B cell (primary cell): Measurements from ENCODE around the gene PFN3. TPM values are rescaled to one million over a fixed set of nuclear protein-coding genes. Genes with fewer than 3 reads are reported as not detected.

Source experiments
- ATAC-seq: fragments of 200-7000 bp; cut with Tn5 transposase; one replicate; pipeline ENCODE4 v1.10.0; 2021; ENCODE audit warnings: low read depth, mild to moderate bottlenecking, moderate number of reproducible peaks, moderate library complexity
- CTCF ChIA-PET: fragments of 350-600 bp; sonication (Branson Sonifier 250); formaldehyde crosslinking; loops from one replicate; lab custom pipeline; 2021; ENCODE audit warnings: antibody characterized with exemption, inconsistent platforms; lab: Charles Lee
- POLR2A ChIA-PET: fragments of 350-600 bp; sonication (Branson Sonifier 250); formaldehyde crosslinking; loops from one replicate; lab custom pipeline; 2021; ENCODE audit warnings: antibody characterized with exemption; lab: Charles Lee
- DNase-seq: peaks from one replicate; pipeline ENCODE4 v3.0.0; 2013
- H2AFZ ChIP-seq: 2 replicates; pipeline ENCODE4 v1.6.1; 2012; ENCODE audit warnings: mild to moderate bottlenecking, low read depth, low read length; ENCODE audit not compliant: insufficient read depth, poor library complexity, severe bottlenecking
- H3K27ac ChIP-seq, 2 donors: 1 replicate in 1 of 2; 2 replicates in 1 of 2; pipeline ENCODE4 v1.5.1; 2012 to 2013; ENCODE audit warnings: low read length in 2 of 2, mild to moderate bottlenecking in 2 of 2, moderate library complexity in 1 of 2
- H3K27me3 ChIP-seq, 4 experiments: fragments of 200-600 bp in 1 of 4; sonication (generic) in 1 of 4; replicated peaks in 1 of 4; 1 replicate in 2 of 4; 2 replicates in 2 of 4; pipeline versions ENCODE4 v1.6.1 to v1.7.0; 2013 to 2016; ENCODE audit warnings: low read length in 3 of 4, mild to moderate bottlenecking in 2 of 4, mixed read lengths in 1 of 4, moderate library complexity in 1 of 4; ENCODE audit not compliant: insufficient read depth in 4 of 4, control insufficient read depth in 3 of 4; ENCODE audit errors: control extremely low read depth in 1 of 4
- H3K36me3 ChIP-seq, 2 experiments: replicated peaks in 1 of 2; 1 replicate in 1 of 2; 2 replicates in 1 of 2; pipeline versions ENCODE4 v1.6.1 to v1.7.1; 2013; ENCODE audit warnings: low read length in 1 of 2; ENCODE audit not compliant: insufficient read depth in 2 of 2, control insufficient read depth in 1 of 2; ENCODE audit errors: control extremely low read depth in 1 of 2, extremely low read depth in 1 of 2
- H3K4me1 ChIP-seq, 2 donors: fragments of 200-600 bp in 1 of 2; sonication (generic) in 1 of 2; 1 replicate in 1 of 2; 2 replicates in 1 of 2; pipeline versions ENCODE4 v1.5.1 to v1.6.1; 2013 to 2017; ENCODE audit warnings: low read length in 2 of 2; ENCODE audit not compliant: control insufficient read depth in 2 of 2, insufficient read depth in 2 of 2
- H3K4me2 ChIP-seq: replicated peaks from 2 replicates; pipeline ENCODE3; 2012; ENCODE audit warnings: mild to moderate bottlenecking, low read depth, low read length; ENCODE audit not compliant: poor library complexity, severe bottlenecking
- H3K4me3 ChIP-seq, 5 experiments: fragments of 200-600 bp in 1 of 5; sonication (generic) in 1 of 5; 1 replicate in 3 of 5; 2 replicates in 2 of 5; pipeline versions ENCODE4 v1.5.1 to v1.7.0; 2011 to 2016; ENCODE audit warnings: low read length in 4 of 5, mild to moderate bottlenecking in 4 of 5, low read depth in 2 of 5, control low read depth in 1 of 5, moderate library complexity in 1 of 5; ENCODE audit not compliant: insufficient read depth in 1 of 5; ENCODE audit errors: control extremely low read depth in 1 of 5, extremely low read depth in 1 of 5
- H3K79me2 ChIP-seq: fragments of 200-600 bp; sonication (generic); one replicate; pipeline ENCODE4 v1.6.0; 2016; ENCODE audit warnings: low read length; ENCODE audit not compliant: control insufficient read depth, insufficient read depth
- H3K9ac ChIP-seq: fragments of 200-600 bp; sonication (generic); 2 replicates; pipeline ENCODE4 v1.6.1; 2017; ENCODE audit warnings: mild to moderate bottlenecking, low read length, moderate library complexity
- H3K9me3 ChIP-seq, 3 donors: one replicate each; pipeline versions ENCODE4 v1.6.1 to v1.7.1; 2013; ENCODE audit warnings: low read length in 2 of 3; ENCODE audit not compliant: control insufficient read depth in 2 of 3, insufficient read depth in 1 of 3; ENCODE audit errors: control extremely low read depth in 1 of 3
- H4K20me1 ChIP-seq: 2 replicates; pipeline ENCODE4 v1.6.0; 2012; ENCODE audit warnings: mild to moderate bottlenecking, low read length; ENCODE audit not compliant: insufficient read depth, control insufficient read depth, poor library complexity, severe bottlenecking
- H3K27ac Mint-ChIP-seq: one replicate; pipeline ENCODE4 v1.8.0; 2021; ENCODE audit warnings: mixed read lengths
- H3K27me3 Mint-ChIP-seq: one replicate; pipeline ENCODE4 v1.8.0; 2021; ENCODE audit warnings: mixed read lengths
- H3K4me1 Mint-ChIP-seq: one replicate; pipeline ENCODE4 v1.8.0; 2021; ENCODE audit warnings: mixed read lengths
- H3K4me3 Mint-ChIP-seq: one replicate; pipeline ENCODE4 v1.8.0; 2021; ENCODE audit warnings: mixed read lengths
- H3K9me3 Mint-ChIP-seq: one replicate; pipeline ENCODE4 v1.8.0; 2022; ENCODE audit warnings: mixed read lengths; ENCODE audit not compliant: insufficient read depth
- CTCF ChIP-seq: fragments of 200-600 bp; IDR thresholded peaks from one replicate; pipeline ENCODE4 v1.8.0; 2022; ENCODE audit warnings: antibody characterized with exemption, mild to moderate bottlenecking
- EZH2 ChIP-seq: IDR thresholded peaks from 2 replicates; pipeline ENCODE4 v1.6.1; 2012; ENCODE audit warnings: borderline replicate concordance, low read depth, mild to moderate bottlenecking, moderate library complexity, low read length; ENCODE audit not compliant: insufficient read depth, poor library complexity, severe bottlenecking
- WGBS: methylation state at CpG from one replicate; pipeline ENCODE4 v1.1.5; 2013; ENCODE audit warnings: missing lambda C conversion rate; ENCODE audit not compliant: insufficient coverage; 5-methylcytosine and 5-hydroxymethylcytosine counted together
- intact Hi-C: fragments of 100-400 bp; cut with micrococcal nuclease; formaldehyde crosslinking; loops from one replicate; pipeline ENCODE4 v1.10.0; 2022
- polyA plus RNA-seq: library from polyadenylated mRNA; depleted of rRNA; stranded (reverse); fragments of >200 nt; gene quantifications from 2 replicates; pipeline ENCODE4 v1.2.3, GENCODE V29; 2012
- total RNA-seq, 2 donors: library from RNA; stranded (reverse); fragments of 120-200 nt in 1 of 2; gene quantifications; 1 replicate in 1 of 2; 2 replicates in 1 of 2; pipeline versions ENCODE4 v1.2.3 to v1.2.4, GENCODE V29; 2013 to 2022

PFN3 gene
- total and polyA plus RNA-seq, 2 donors (not counting 1 experiment from before 2014, with no cell fraction given): not detected

- POLR2A ChIA-PET: interaction anchor here (1.1 to 10.8 kb wide), 4 partner anchors 17 to 44 kb away, joined by 4 to 103 read pairs (median 15); partner anchors contain the start of gene GRK6
- H4K20me1 ChIP-seq: peaks cover 46% of the 10 kb centered on the region
- intact Hi-C loops: no loop called here
- peak overlapping the region; percentile 44 for H3K27ac Mint-ChIP-seq
- H3K36me3 ChIP-seq: peaks cover 0 to 3% of the 10 kb centered on the region in 2 experiments
- peak overlapping the region; percentile 93 for H3K4me2 ChIP-seq
- WGBS: 13% methylated on average over 1 of the region's 6 CpGs
- peaks cover 57% of the 10 kb centered on the region for H3K4me1 Mint-ChIP-seq
- DNase-seq (no peak), ATAC-seq (no peak)
- no peaks in the 10 kb centered on the region for H3K27me3 Mint-ChIP-seq
- no peak overlapping the region for H3K4me3 ChIP-seq
- CTCF ChIA-PET: interaction anchor here (1.3 to 21.3 kb wide), 11 partner anchors 7 to 139 kb away, joined by 3 to 628 read pairs (median 6); partner anchors contain the start of genes F12, GRK6 and PFN3
- H3K9me3 Mint-ChIP-seq: no peaks in the 10 kb centered on the region
- H3K9me3 ChIP-seq: no peaks in the 10 kb centered on the region
- peaks cover 40 to 58% of the 10 kb centered on the region in 2 donors for H3K4me1 ChIP-seq
- no peak overlapping the region for H3K27ac ChIP-seq
- TF ChIP-seq CTCF (no peak), EZH2 (no peak)
- H2AFZ ChIP-seq: no peak overlapping the region
- H3K4me3 Mint-ChIP-seq: peak overlapping the region; percentile 75
- H3K79me2 ChIP-seq: peaks cover 20% of the 10 kb centered on the region
- no peak overlapping the region for H3K9ac ChIP-seq
- H3K27me3 ChIP-seq: peaks cover 0 to 14% (median 0%) of the 10 kb centered on the region in 4 experiments
Observed at GRCh38 chr5:177448244-177448950, 47.9 kb upstream of the PFN3 start.
